ENCODE data around the gene GIGYF2. TPM values are rescaled to one million over a fixed set of nuclear protein-coding genes. Genes with fewer than 3 reads are reported as not detected.

Gene GIGYF2
- total RNA-seq, 1 experiment from 2014 or later, result 68.3 TPM

- in situ Hi-C loops (cut with HindIII; ENCODE audit: low pct_unique_long_range_greater_than_20kb, low sequenced_read_pairs), result no loop called here
- TF ChIP-seq SIN3A (IDR thresholded peaks at IDR 0.05; ENCODE audit: borderline replicate concordance, insufficient read depth, low read depth, low read length), result no peak
- TF ChIP-seq POLR2AphosphoS5 (IDR thresholded peaks at IDR 0.05; ENCODE audit: low read depth, low read length), result no peak
- TF ChIP-seq, protein P1, sequence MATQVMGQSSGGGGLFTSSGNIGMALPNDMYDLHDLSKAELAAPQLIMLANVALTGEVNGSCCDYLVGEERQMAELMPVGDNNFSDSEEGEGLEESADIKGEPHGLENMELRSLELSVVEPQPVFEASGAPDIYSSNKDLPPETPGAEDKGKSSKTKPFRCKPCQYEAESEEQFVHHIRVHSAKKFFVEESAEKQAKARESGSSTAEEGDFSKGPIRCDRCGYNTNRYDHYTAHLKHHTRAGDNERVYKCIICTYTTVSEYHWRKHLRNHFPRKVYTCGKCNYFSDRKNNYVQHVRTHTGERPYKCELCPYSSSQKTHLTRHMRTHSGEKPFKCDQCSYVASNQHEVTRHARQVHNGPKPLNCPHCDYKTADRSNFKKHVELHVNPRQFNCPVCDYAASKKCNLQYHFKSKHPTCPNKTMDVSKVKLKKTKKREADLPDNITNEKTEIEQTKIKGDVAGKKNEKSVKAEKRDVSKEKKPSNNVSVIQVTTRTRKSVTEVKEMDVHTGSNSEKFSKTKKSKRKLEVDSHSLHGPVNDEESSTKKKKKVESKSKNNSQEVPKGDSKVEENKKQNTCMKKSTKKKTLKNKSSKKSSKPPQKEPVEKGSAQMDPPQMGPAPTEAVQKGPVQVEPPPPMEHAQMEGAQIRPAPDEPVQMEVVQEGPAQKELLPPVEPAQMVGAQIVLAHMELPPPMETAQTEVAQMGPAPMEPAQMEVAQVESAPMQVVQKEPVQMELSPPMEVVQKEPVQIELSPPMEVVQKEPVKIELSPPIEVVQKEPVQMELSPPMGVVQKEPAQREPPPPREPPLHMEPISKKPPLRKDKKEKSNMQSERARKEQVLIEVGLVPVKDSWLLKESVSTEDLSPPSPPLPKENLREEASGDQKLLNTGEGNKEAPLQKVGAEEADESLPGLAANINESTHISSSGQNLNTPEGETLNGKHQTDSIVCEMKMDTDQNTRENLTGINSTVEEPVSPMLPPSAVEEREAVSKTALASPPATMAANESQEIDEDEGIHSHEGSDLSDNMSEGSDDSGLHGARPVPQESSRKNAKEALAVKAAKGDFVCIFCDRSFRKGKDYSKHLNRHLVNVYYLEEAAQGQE (IDR thresholded peaks at IDR 0.05; ENCODE audit: insufficient read depth in 1 of 2, low read depth in 2 of 2, low read length in 1 of 2), result no peak
- no peak for TF ChIP-seq TCF7L2 (IDR thresholded peaks at IDR 0.05; ENCODE audit: low read depth, low read length)
Measured at GRCh38 chr2:232798187-232798586, 101.1 kb downstream of the GIGYF2 start.

GRCh38 chr2:232800166-232800565 is 103.0 kb downstream of the GIGYF2 start:
- peaks cover 6% of the 10 kb centered on the region; the same call in 1 of the 2 replicates for H3K36me3 ChIP-seq (ENCODE audit: control insufficient read depth, insufficient read depth, low read length)
- H3K27ac ChIP-seq (ENCODE audit: low read length), result no peak overlapping the region
- no peaks in the 10 kb centered on the region for H3K27me3 ChIP-seq (ENCODE audit: control insufficient read depth, insufficient read depth, low read length)
- in situ Hi-C loops (cut with HindIII; ENCODE audit: low pct_unique_long_range_greater_than_20kb, low sequenced_read_pairs), result no loop called here
- intact Hi-C loops (cut with micrococcal nuclease; ENCODE audit: unreplicated experiment), result no loop called here
- no peaks in the 10 kb centered on the region for H3K4me1 ChIP-seq (ENCODE audit: control insufficient read depth, insufficient read depth, low read length)
- DNase-seq (ENCODE audit: low read depth, low spot score), result no peak
- POLR2A ChIA-PET, result no interaction called here
- no peak overlapping the region for H3K4me3 ChIP-seq (ENCODE audit: low read depth in 2 of 2, low read length in 2 of 2)
- no peaks in the 10 kb centered on the region for H3K9me3 ChIP-seq (ENCODE audit: control insufficient read depth, insufficient read depth, low read depth, low read length)
- ATAC-seq, result no peak
- TF ChIP-seq, protein P1 (IDR thresholded peaks at IDR 0.05; ENCODE audit: insufficient read depth in 1 of 2, low read depth in 2 of 2, low read length in 1 of 2), result no peak
- TF ChIP-seq TCF7L2 (IDR thresholded peaks at IDR 0.05; ENCODE audit: low read depth, low read length), result no peak
- no peak for TF ChIP-seq CTCF (IDR thresholded peaks at IDR 0.05)
- BruUV-seq (replicated peaks), result no TSS peak
- CTCF ChIA-PET, result no interaction called here

More at GRCh38 chr2:232798187-232798586, 101.1 kb downstream of the GIGYF2 start:
- Histone ChIP-seq H3K27me3 (ENCODE audit: control insufficient read depth, insufficient read depth, low read length) (no peaks in the 10 kb centered on the region), H3K9me3 (ENCODE audit: control insufficient read depth, insufficient read depth, low read depth, low read length) (no peaks in the 10 kb centered on the region), H3K4me3 (ENCODE audit: low read depth in 2 of 2, low read length in 2 of 2) (no peak overlapping the region), H3K27ac (ENCODE audit: low read length) (no peak overlapping the region), H3K36me3 (ENCODE audit: control insufficient read depth, insufficient read depth, low read length) (peaks cover 18% of the 10 kb centered on the region), H3K4me1 (ENCODE audit: control insufficient read depth, insufficient read depth, low read length) (no peaks in the 10 kb centered on the region)
- CTCF ChIA-PET, result no interaction called here
- no TSS peak for BruUV-seq (replicated peaks)
- ATAC-seq, result no peak
- intact Hi-C loops (cut with micrococcal nuclease; ENCODE audit: unreplicated experiment), result no loop called here
- DNase-seq (ENCODE audit: low read depth, low spot score), result no peak
- POLR2A ChIA-PET, result no interaction called here
